ENCODE data around the gene CIDEB.

The CIDEB gene

GRCh38 chr14:24311837-24312615 is 4.2 kb upstream of the CIDEB start:
- DNase-seq, result no peak

- no peak for DNase-seq
Measured at GRCh38 chr14:24310646-24311604, 3.1 kb upstream of the CIDEB start, which contains the start of gene LTB4R. LTB4R (plus strand) TSS chr14:24311502; CDS start chr14:24315652, 4,150 bp downstream.

- no peak for DNase-seq
Measured at GRCh38 chr14:24310265-24310645, 2.5 kb upstream of the CIDEB start.

GRCh38 chr14:24309538-24310264 is 1.9 kb upstream of the CIDEB start, which contains the start of gene LTB4R2:
LTB4R2 (plus strand) TSS chr14:24310140; CDS start chr14:24310665, 525 bp downstream.
- DNase-seq, result no peak

- DNase-seq, result no peak
Measured at GRCh38 chr14:24308342-24309124, 756 bp upstream of the CIDEB start.

- DNase-seq, result no peak
Measured at GRCh38 chr14:24307156-24307574, 612 bp downstream of the CIDEB start.

GRCh38 chr14:24304019-24304387 is 3.8 kb downstream of the CIDEB start:
- DNase-seq, result no peak

- DNase-seq, result no peak
Measured at GRCh38 chr14:24300326-24300980, 7.3 kb downstream of the CIDEB start.

GRCh38 chr14:24299255-24300191 is 8.3 kb downstream of the CIDEB start, which contains the start of the genes DHRS1 and NOP9:
DHRS1 (minus strand) TSS chr14:24299780; CDS start chr14:24299106, 674 bp downstream.
NOP9 (plus strand) TSS chr14:24299850; CDS start chr14:24299955, 105 bp downstream.
- peak; percentile 75 for DNase-seq

GRCh38 chr14:24298892-24299254 is 8.9 kb downstream of the CIDEB start:
- no peak for DNase-seq

GRCh38 chr14:24297190-24297964 is 10.4 kb downstream of the CIDEB start:
- peak; percentile 25 for DNase-seq

- DNase-seq, result peak; percentile 57
Measured at GRCh38 chr14:24296341-24297157, 11.2 kb downstream of the CIDEB start.

- DNase-seq, result no peak
Measured at GRCh38 chr14:24293525-24293924, 14.3 kb downstream of the CIDEB start.

GRCh38 chr14:24292118-24292807 is 15.5 kb downstream of the CIDEB start:
- no peak for DNase-seq

GRCh38 chr14:24291446-24292117 is 16.2 kb downstream of the CIDEB start:
- no peak for DNase-seq

- DNase-seq, result no peak
Measured at GRCh38 chr14:24290746-24291145, 17.0 kb downstream of the CIDEB start.

- no peak for DNase-seq
Measured at GRCh38 chr14:24289649-24290280, 18.0 kb downstream of the CIDEB start.
